Left lung (tissue), 10 donors: ENCODE data around the gene CDH13. TPM values are rescaled to one million over a fixed set of nuclear protein-coding genes. Genes with fewer than 3 reads are reported as not detected.

Experiments used
- ATAC-seq: fragments of 200-7000 bp; cut with Tn5 transposase; one replicate; pipeline ENCODE4 v1.9.1; 2020; ENCODE audit warnings: moderate library complexity
- DNase-seq, 4 donors: peaks; one replicate each; pipeline ENCODE4 v3.0.0-alpha.2; 2013 to 2020
- H3K27ac ChIP-seq, 2 donors: fragments of 200-600 bp; sonication (generic) in 1 of 2; one replicate each; pipeline versions ENCODE4 v1.5.0 to v1.8.0; 2020 to 2021
- H3K27me3 ChIP-seq, 2 donors: fragments of 200-600 bp; sonication (generic) in 1 of 2; one replicate each; pipeline versions ENCODE4 v1.5.0 to v1.8.0; 2020 to 2021
- H3K36me3 ChIP-seq, 2 donors: fragments of 200-600 bp; sonication (generic) in 1 of 2; one replicate each; pipeline versions ENCODE4 v1.5.0 to v1.8.0; 2020 to 2021
- H3K4me1 ChIP-seq, 2 donors: fragments of 200-600 bp; one replicate each; pipeline ENCODE4 v1.8.0; 2021
- H3K4me3 ChIP-seq, 2 donors: fragments of 200-600 bp; sonication (generic) in 1 of 2; one replicate each; pipeline versions ENCODE4 v1.5.0 to v1.8.0; 2020 to 2021; ENCODE audit warnings: mild to moderate bottlenecking in 1 of 2
- H3K9me3 ChIP-seq, 2 donors: fragments of 200-600 bp; sonication (generic) in 1 of 2; one replicate each; pipeline versions ENCODE4 v1.5.0 to v1.8.0; 2020 to 2021
- intact Hi-C, 2 donors: fragments of 100-400 bp; cut with DNase I; formaldehyde crosslinking; loops; one replicate each; pipeline versions ENCODE4 v1.11.2 to v1.14.2; 2022
- polyA plus RNA-seq, 6 donors: library from polyadenylated mRNA; unstranded; fragments of 120-200 nt; gene quantifications; one replicate each; pipeline ENCODE4 v1.2.1, GENCODE V29; 2013; ENCODE audit not compliant: insufficient read length in 6 of 6
- total RNA-seq, 2 donors: library from RNA; stranded (reverse); fragmentation: NEBNext Ultra II Directional; extraction: Animal tissue kit (Norgen Biotek cat#: 25700); gene quantifications; one replicate each; pipeline ENCODE4 v1.2.1, GENCODE V29; 2021
- TF ChIP-seq, protein P1 (sequence below), 2 donors: fragments of 200-600 bp; sonication (generic) in 1 of 2; IDR thresholded peaks; one replicate each; pipeline versions ENCODE4 v1.5.0 to v1.8.0; 2021; ENCODE audit warnings: antibody characterized with exemption in 2 of 2
- donor health status: DM: no; HTN: yes; CAD: no.
- donor health status: DM: no; HTN: no; CAD: no.

The CDH13 gene
- total and polyA plus RNA-seq, 8 donors: 2.7 to 20.3 (median 3.2) TPM

DNA sequence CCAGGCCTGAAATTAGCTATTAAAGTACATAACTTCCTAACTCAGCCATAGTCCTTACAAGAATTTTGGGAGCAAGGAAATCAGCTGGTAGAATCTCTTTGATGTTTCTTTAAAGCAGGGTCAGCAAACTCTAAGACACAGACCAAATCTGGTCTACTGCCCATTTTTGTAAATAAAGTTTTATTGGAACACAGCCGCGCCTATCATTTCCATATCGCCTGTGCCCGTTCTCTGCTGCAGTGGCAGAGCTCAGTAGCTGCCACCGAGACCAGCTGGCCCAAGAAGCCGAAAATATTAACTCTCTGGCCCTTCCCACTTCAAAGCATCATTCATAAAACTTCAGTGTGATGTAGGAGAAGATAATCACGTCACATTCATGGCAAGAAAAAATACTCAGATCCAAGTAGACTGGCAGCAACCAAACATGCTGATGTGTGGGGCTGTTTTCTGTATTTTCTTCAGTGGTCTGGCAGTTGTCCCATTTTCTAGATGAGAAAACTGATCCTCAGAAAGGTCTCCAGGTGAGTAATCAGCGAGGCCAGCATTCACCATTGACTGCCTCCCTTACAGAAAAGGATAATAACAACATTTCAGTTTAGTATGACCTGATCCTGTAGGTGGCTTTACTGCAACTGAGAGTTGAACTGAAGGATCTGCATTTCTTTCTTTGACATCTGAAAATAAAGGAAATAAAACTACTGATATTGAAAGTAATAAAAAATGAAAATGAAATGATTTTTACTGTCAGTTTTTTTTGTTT lies 1163.1 kb downstream of the CDH13 start:
- DNase-seq: no peak
- no peak overlapping the region for H3K27ac ChIP-seq
- TF ChIP-seq, protein P1, sequence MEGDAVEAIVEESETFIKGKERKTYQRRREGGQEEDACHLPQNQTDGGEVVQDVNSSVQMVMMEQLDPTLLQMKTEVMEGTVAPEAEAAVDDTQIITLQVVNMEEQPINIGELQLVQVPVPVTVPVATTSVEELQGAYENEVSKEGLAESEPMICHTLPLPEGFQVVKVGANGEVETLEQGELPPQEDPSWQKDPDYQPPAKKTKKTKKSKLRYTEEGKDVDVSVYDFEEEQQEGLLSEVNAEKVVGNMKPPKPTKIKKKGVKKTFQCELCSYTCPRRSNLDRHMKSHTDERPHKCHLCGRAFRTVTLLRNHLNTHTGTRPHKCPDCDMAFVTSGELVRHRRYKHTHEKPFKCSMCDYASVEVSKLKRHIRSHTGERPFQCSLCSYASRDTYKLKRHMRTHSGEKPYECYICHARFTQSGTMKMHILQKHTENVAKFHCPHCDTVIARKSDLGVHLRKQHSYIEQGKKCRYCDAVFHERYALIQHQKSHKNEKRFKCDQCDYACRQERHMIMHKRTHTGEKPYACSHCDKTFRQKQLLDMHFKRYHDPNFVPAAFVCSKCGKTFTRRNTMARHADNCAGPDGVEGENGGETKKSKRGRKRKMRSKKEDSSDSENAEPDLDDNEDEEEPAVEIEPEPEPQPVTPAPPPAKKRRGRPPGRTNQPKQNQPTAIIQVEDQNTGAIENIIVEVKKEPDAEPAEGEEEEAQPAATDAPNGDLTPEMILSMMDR (IDR thresholded peaks at IDR 0.05): no peak
- H3K36me3 ChIP-seq: no peaks in the 10 kb centered on the region
- no peak overlapping the region for H3K4me3 ChIP-seq
- no peak for ATAC-seq
- no peaks in the 10 kb centered on the region for H3K27me3 ChIP-seq
- no peaks in the 10 kb centered on the region for H3K4me1 ChIP-seq
- intact Hi-C loops: no loop called here
- H3K9me3 ChIP-seq: no peaks in the 10 kb centered on the region

DNA sequence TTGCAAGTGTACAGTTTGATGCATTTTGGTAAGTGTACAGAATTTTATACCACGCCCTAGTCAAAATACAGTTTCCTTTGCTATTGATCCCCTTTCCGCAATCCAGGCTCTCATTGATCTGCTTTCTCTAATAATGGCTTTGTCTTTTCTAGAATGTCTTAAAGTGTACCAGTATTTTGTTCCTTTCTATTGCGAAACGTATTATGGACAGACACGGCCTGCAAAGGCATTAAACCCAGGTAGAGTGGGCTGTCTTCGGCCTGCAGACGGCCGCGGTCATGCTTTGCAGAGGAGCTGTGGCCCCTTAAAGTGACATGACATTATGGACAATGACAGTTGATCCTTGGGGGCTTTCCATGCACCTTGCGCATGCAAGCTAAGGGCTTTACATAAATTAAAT lies 1165.1 kb downstream of the CDH13 start:
- Histone ChIP-seq H3K9me3 (no peaks in the 10 kb centered on the region), H3K27ac (no peak overlapping the region), H3K4me3 (no peak overlapping the region), H3K36me3 (no peaks in the 10 kb centered on the region), H3K27me3 (no peaks in the 10 kb centered on the region), H3K4me1 (no peaks in the 10 kb centered on the region)
- intact Hi-C loops: no loop called here
- DNase-seq: no peak
- ATAC-seq: no peak
- TF ChIP-seq, protein P1 (IDR thresholded peaks at IDR 0.05): no peak

DNA sequence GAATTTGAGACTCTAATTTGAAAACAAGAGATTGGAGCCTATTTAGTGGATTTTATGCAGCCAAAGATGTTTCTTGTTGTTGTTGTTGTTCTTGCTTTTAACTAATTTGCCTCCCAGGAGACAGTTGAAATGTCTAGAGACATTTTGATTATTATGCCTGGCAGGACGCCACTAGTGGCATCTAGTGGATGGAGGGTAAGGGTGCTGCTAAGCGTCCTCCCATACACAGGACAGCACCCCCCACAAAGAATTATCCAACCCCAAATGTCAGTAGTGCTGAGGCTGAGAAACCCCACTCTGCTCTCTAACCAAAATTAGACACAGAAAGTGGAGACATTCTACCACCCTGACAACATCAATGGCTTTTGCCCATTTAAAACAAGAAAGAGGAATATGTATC lies 1165.6 kb downstream of the CDH13 start:
- H3K4me3 ChIP-seq: no peak overlapping the region
- H3K36me3 ChIP-seq: no peaks in the 10 kb centered on the region
- TF ChIP-seq, protein P1 (IDR thresholded peaks at IDR 0.05): no peak
- no peak overlapping the region for H3K27ac ChIP-seq
- intact Hi-C loops: no loop called here
- no peaks in the 10 kb centered on the region for H3K27me3 ChIP-seq
- ATAC-seq: no peak
- H3K9me3 ChIP-seq: no peaks in the 10 kb centered on the region
- no peak for DNase-seq
- no peaks in the 10 kb centered on the region for H3K4me1 ChIP-seq

DNA sequence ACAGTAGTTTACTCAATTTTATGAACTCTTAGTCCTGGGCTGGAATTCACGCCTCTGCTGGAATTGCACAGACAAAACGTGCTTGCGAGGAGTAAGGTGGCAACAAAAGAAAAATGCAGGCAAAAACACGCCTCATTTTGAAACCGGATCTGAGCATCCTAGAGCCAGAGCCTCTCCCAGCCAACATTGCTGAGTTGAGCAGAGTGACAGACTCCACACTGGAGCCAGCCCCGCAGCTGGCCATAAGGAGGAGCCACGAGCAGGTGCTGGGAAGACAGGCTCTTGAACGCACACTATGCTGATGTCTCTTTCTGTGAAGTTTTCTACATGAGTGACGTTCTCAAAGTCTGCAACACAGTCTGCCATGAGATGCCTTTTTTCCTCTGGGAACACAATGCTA lies 1166.4 kb downstream of the CDH13 start:
- Histone ChIP-seq H3K27ac (no peak overlapping the region), H3K4me1 (no peaks in the 10 kb centered on the region), H3K9me3 (no peaks in the 10 kb centered on the region), H3K36me3 (no peaks in the 10 kb centered on the region), H3K4me3 (no peak overlapping the region), H3K27me3 (no peaks in the 10 kb centered on the region)
- DNase-seq (no peak), ATAC-seq (no peak)
- intact Hi-C loops: no loop called here
- TF ChIP-seq, protein P1 (IDR thresholded peaks at IDR 0.05): no peak

DNA sequence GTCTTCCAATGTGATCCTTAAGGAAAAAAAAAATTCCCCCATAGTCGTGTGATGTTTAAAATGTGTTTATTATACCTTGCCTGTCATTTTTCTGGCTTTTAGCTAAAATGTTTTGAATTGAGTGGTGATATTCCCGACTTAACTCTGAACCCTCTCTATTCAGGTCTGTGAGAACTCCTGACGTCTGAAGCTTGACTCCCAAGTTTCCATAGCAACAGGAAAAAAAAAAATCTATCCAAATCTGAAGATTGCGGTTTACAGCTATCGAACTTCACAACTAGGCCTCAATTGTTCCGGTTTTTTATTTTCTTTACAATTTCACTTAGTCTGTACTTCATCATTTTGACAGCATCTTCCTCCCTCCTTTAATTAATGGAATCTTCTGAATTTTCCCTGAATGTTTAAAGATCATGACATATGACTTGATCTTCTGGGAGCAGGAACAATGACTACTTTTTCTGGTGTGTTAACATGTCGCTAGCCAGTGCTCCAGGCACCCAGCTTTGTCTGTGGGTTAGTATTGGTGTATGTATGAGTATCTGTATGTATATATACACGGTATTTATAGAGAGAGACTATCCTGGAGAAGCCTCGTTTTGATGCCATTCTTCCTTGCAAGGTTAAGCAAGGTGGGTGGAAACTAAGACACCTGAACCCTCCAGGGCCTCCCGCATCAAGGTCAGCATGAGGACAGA lies 1168.2 kb downstream of the CDH13 start:
- Histone ChIP-seq H3K4me3 (no peak overlapping the region), H3K27me3 (no peaks in the 10 kb centered on the region), H3K27ac (no peak overlapping the region), H3K9me3 (no peaks in the 10 kb centered on the region), H3K36me3 (no peaks in the 10 kb centered on the region), H3K4me1 (no peaks in the 10 kb centered on the region)
- ATAC-seq (no peak), DNase-seq (no peak)
- TF ChIP-seq, protein P1 (IDR thresholded peaks at IDR 0.05): no peak
- intact Hi-C loops: no loop called here
